ENCODE measurements around the gene VPS8.
"Not testable (repeated sequence)": the region's sequence is repeated elsewhere in the genome, so short reads cannot be mapped to it uniquely, and the experiment has no call there.

The VPS8 gene

DNA sequence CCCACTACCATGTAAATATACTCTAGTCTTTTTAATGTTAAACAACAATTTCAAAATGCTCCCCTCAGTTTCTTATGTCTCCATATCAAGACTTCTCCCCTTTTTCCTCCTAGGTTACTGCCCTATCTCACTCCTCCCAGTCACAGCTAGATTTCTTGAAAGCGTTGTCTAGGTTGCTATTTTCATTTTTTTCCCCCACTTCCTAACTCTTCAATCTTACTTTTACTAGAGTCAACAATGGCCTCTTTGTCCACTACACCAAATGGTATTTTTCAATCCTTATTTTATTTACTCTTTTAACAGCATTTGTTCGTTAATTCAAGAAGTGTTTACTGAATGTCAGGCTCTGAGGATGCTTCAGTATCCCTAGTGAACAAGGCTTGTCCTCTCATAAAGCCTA lies 84.4 kb downstream of the VPS8 start:
- TF ChIP-seq, protein P1, sequence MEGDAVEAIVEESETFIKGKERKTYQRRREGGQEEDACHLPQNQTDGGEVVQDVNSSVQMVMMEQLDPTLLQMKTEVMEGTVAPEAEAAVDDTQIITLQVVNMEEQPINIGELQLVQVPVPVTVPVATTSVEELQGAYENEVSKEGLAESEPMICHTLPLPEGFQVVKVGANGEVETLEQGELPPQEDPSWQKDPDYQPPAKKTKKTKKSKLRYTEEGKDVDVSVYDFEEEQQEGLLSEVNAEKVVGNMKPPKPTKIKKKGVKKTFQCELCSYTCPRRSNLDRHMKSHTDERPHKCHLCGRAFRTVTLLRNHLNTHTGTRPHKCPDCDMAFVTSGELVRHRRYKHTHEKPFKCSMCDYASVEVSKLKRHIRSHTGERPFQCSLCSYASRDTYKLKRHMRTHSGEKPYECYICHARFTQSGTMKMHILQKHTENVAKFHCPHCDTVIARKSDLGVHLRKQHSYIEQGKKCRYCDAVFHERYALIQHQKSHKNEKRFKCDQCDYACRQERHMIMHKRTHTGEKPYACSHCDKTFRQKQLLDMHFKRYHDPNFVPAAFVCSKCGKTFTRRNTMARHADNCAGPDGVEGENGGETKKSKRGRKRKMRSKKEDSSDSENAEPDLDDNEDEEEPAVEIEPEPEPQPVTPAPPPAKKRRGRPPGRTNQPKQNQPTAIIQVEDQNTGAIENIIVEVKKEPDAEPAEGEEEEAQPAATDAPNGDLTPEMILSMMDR (IDR thresholded peaks at IDR 0.05; ENCODE audit: low read depth, low read length, missing control alignments): no peak
- no peak for DNase-seq (ENCODE audit: low read depth)
- no peak overlapping the region for H3K4me3 ChIP-seq (ENCODE audit: low read depth, low read length)
- in situ Hi-C loops (cut with HindIII; ENCODE audit: low sequenced_read_pairs): no loop called here

DNA sequence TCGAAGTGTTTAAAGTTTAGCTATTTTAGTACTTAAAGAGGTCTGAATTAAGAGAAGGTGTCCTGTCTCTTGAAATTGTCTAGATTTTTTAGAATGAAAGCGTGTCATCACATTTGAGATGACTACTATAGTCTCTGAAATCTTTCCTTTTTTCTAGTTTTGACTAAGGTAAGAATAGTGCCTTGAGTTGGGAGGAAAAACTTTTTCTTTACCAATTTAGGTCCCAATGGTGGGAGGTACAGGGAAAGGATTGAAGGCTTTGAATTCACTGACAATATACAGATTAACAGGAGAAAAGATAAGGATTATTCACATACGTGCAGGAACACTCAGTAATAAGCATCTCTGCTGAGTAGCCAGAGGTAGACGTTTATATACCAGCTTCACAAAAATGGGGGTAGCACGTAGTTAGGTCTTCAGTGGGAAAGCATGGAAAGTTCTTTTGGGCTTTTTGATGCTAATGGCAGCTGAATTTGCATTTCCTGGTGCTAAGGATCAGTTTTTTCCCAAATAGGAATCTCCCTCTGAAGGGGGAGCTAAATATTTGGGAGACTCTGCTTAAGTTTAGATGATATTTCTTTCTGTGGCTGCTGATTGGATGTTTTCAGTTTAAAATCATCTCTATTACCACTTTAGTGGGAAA lies 88.1 kb downstream of the VPS8 start:
- in situ Hi-C loops (cut with HindIII; ENCODE audit: low sequenced_read_pairs): no loop called here
- TF ChIP-seq, protein P1 (IDR thresholded peaks at IDR 0.05; ENCODE audit: low read depth, low read length, missing control alignments): no peak
- H3K4me3 ChIP-seq (ENCODE audit: low read depth, low read length): no peak overlapping the region
- DNase-seq (ENCODE audit: low read depth): no peak

DNA sequence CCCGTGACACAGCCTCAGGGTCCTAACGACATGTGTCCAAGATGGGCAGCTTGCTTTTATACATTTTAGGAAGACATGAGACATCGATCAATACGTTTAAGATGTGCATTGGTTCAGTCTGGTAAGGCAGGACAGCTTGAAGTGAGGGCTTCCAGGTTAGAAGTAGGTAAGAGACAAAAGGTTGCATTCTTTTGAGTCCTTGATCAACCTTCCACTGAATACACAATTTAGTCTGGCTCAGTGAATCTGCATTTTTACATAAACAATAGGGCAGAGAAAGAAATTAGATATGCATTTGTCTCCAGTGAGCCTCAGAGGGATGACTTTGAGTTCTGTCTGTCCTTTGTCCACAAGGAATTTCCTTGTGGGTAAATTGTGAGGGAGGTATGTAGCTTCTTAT lies 95.1 kb downstream of the VPS8 start:
- H3K4me3 ChIP-seq (ENCODE audit: low read depth, low read length); in situ Hi-C loops (cut with HindIII; ENCODE audit: low sequenced_read_pairs); DNase-seq (ENCODE audit: low read depth): not testable (repeated sequence)

DNA sequence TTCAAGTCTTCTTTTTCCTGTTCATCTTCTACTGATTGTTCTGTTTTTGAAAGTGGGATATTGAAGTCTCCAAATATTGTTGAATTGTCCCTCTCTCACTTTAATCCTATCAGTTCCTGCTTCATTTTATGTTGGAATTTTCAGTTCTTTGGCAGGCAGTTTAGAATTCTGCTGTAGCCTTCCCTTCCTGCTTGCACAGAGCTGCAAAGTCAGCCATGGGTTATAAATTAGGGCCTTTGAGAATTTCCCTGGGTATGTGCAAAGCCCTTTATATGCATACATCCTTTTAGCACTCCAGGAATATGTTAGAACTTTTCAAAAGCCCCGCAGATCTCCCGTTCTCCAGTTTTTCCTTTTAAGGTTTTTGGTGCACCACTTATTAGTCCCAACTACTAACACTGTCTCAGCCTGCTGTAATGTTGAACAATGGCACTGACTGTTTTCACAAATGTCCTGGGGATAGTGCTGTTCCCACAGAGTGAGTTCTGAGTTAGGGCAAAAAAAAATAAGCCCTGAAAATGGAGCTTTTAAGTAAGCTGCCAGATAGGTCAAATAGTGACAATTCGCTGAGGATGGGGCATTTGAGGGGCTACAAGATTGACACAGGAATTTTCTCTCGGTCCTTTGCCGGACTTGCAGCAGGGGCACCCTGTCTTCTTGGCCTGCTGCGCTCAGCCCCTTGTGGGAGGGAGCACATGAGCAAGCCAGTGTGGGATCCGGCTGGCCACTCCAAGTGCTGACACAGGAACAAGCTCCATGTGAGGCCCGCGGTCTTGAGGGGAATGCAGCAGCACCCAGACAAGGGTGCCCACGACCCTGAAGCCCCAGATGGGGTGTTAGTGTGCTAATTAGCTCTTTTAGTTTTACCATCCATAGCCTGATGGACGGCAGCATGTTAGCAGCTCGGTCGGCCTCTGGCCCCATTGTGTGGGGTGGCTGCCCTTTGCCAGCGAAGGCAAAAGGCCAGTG lies 96.0 kb downstream of the VPS8 start:
- in situ Hi-C loops (cut with HindIII; ENCODE audit: low sequenced_read_pairs): no loop called here
- no peak for DNase-seq (ENCODE audit: low read depth)
- TF ChIP-seq, protein P1 (IDR thresholded peaks at IDR 0.05; ENCODE audit: low read depth, low read length, missing control alignments): no peak
- H3K4me3 ChIP-seq (ENCODE audit: low read depth, low read length): no peak overlapping the region

DNA sequence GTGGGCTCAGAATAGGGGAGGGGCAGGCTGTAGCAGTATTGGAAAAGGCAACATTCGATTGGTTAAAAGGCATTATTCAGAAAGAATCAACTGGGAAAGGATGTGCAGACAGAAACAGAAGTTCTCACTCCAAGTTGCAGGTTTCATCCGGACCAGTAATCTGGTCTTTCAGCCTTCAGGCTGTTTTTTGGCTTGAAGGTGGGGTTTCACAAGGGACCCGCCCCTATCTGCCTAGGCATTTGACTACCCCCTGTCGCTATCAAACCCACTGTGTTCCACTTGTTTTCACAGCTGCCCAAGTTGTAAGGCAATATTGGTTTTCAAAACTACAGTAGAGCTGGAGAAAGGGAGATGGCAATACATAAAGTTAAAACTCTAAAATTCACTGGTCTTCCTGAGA lies 96.9 kb downstream of the VPS8 start:
- in situ Hi-C loops (cut with HindIII; ENCODE audit: low sequenced_read_pairs): no loop called here
- TF ChIP-seq, protein P1 (IDR thresholded peaks at IDR 0.05; ENCODE audit: low read depth, low read length, missing control alignments): no peak
- DNase-seq (ENCODE audit: low read depth): no peak
- no peak overlapping the region for H3K4me3 ChIP-seq (ENCODE audit: low read depth, low read length)

DNA sequence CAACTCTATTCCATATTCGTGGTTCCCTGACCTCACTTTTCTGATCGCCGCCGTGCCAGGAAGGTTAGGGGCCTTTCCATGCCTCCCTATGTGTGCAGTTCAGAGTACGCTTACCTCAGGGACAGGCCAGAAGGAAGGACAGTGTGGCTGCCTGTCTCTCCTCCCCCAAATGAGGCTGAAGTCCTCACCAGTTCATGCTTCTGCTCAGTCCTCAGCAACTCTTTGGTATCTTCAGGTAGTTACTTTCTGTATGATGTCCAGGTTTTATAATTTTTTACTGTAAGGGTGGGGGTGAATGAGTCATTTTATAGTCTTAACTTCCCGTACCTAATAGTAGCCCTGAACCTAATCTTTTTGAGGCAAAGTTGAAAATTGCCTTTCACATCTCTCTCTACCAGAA lies 98.7 kb downstream of the VPS8 start:
- DNase-seq (ENCODE audit: low read depth): no peak
- no peak overlapping the region for H3K4me3 ChIP-seq (ENCODE audit: low read depth, low read length)
- TF ChIP-seq, protein P1 (IDR thresholded peaks at IDR 0.05; ENCODE audit: low read depth, low read length, missing control alignments): no peak
- in situ Hi-C loops (cut with HindIII; ENCODE audit: low sequenced_read_pairs): no loop called here

DNA sequence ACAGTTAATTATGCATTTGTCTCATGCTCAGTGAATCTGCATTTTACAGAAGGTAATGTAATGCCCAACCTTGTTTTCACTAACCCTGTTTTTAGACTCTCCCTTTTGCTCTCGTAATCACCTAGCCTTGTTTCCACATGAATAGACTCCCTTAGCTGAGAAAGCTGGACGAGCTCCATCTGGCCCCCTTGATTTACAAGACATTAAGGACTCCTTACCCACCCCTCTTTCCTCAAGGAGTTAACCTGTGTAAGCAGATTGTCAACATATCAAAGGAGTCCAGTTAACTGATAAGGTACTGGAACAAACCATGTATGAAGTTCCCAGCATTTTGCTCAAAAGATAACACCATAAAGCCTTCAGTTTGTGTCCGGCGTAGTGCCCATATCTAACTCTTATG lies 99.6 kb downstream of the VPS8 start:
- no peak for DNase-seq (ENCODE audit: low read depth)

More for the DNA sequence above, 99.6 kb downstream of the VPS8 start:
- TF ChIP-seq, protein P1 (IDR thresholded peaks at IDR 0.05; ENCODE audit: low read depth, low read length, missing control alignments): no peak
- no peak overlapping the region for H3K4me3 ChIP-seq (ENCODE audit: low read depth, low read length)
- in situ Hi-C loops (cut with HindIII; ENCODE audit: low sequenced_read_pairs): no loop called here
